Measurements from ENCODE around the gene LRP5. TPM values are rescaled to one million over a fixed set of nuclear protein-coding genes. Genes with fewer than 3 reads are reported as not detected.
"Not testable (repeated sequence)": the region's sequence is repeated elsewhere in the genome, so short reads cannot be mapped to it uniquely, and the experiment has no call there.

The LRP5 gene
- total and polyA plus RNA-seq, 2 donors, result 30.8 to 54.8 TPM

DNA sequence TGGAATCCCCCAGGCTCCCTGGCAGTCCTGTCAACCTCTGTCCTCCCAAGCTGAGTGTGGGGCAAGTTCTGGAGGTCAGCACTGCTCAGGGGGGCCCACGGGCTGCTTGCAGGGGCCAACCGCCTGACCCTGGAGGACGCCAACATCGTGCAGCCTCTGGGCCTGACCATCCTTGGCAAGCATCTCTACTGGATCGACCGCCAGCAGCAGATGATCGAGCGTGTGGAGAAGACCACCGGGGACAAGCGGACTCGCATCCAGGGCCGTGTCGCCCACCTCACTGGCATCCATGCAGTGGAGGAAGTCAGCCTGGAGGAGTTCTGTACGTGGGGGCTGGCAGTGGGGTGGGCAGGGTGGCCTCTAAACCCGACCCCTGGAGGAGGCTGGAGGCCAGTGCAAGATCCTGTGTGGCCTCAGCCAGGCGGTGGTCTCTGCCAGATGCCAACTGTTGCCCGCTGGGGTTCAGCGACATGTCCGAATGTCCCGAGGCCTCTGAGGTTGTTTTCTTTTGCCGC lies 113.5 kb downstream of the LRP5 start:
- Histone ChIP-seq H3K36me3 (ENCODE audit: insufficient read depth) (peaks cover 3% of the 10 kb centered on the region), H3K4me3 (ENCODE audit: low read depth, low read length) (no peak overlapping the region), H3K4me1 (ENCODE audit: insufficient read depth) (no peaks in the 10 kb centered on the region), H3K27ac (ENCODE audit: low read depth) (no peak overlapping the region)
- no peak for DNase-seq (ENCODE audit: extremely low spot score)
- WGBS, result 94% methylated on average over 21 of the region's 21 CpGs

- Histone ChIP-seq H3K4me1 (ENCODE audit: insufficient read depth) (no peaks in the 10 kb centered on the region), H3K4me3 (ENCODE audit: low read depth, low read length) (no peak overlapping the region), H3K36me3 (ENCODE audit: insufficient read depth) (peaks cover 3% of the 10 kb centered on the region), H3K27ac (ENCODE audit: low read depth) (no peak overlapping the region)
- over 99% methylated on average over 3 of the region's 3 CpGs for WGBS
- DNase-seq (ENCODE audit: extremely low spot score), result no peak
These were observed 117.3 kb downstream of the LRP5 start for GRCh38 chr11:68429661-68430060.

- over 99% methylated on average over 5 of the region's 5 CpGs for WGBS
- no peak for DNase-seq (ENCODE audit: extremely low spot score)
- Histone ChIP-seq H3K4me3 (ENCODE audit: low read depth, low read length) (no peak overlapping the region), H3K4me1 (ENCODE audit: insufficient read depth) (no peaks in the 10 kb centered on the region), H3K27ac (ENCODE audit: low read depth) (no peak overlapping the region), H3K36me3 (ENCODE audit: insufficient read depth) (peaks cover 3% of the 10 kb centered on the region)
These were observed 118.0 kb downstream of the LRP5 start for GRCh38 chr11:68430384-68430783.

DNA sequence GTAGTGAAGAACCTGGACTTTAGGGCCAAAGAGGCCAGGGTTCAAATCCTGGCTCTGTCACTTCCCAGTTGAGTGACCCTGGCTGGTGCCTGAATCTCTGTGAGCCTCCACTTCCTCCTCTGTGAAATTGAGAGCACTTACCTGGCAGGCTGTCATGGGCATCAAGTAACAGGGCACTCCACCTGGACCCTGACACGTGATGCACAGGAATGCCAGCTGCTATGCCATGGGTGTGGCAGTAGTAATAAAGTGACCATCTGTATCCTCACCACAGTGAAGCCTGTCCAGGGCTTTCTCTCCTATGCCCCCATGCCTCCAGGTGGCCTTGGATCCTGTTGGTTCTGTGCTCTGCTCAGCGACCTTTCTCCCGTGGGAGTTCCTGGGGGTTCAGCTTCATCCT lies 118.4 kb downstream of the LRP5 start:
- Histone ChIP-seq H3K4me3 (ENCODE audit: low read depth, low read length) (no peak overlapping the region), H3K36me3 (ENCODE audit: insufficient read depth) (peaks cover 3% of the 10 kb centered on the region), H3K27ac (ENCODE audit: low read depth) (no peak overlapping the region), H3K4me1 (ENCODE audit: insufficient read depth) (no peaks in the 10 kb centered on the region)
- WGBS, result 88% methylated on average over 3 of the region's 3 CpGs
- no peak for DNase-seq (ENCODE audit: extremely low spot score)

- no peak overlapping the region for H3K4me3 ChIP-seq (ENCODE audit: low read depth, low read length)
These were observed 119.7 kb downstream of the LRP5 start for GRCh38 chr11:68431984-68432645.

DNA sequence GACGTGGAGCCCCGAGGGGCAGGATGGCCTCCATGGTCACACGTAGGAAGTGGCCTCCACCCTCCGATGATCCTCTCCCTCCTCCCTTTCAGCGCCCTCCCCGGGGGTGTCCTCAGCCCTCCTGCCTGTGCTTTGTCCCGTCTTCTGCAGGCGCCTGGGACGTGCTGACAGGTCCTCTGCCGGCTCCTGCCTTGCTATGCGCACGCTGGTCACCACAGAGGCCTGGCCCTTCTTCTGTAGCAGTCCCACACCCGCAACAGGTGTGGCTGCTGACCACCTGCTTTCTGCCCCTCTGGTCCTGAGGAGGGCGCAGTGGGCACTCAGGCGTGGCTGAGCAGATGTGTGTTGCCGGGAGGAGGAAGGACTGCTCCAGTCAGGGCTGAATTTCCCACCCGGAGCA lies 120.5 kb downstream of the LRP5 start:
- H3K4me3 ChIP-seq (ENCODE audit: low read depth, low read length), result no peak overlapping the region
- H3K4me1 ChIP-seq (ENCODE audit: insufficient read depth), result no peaks in the 10 kb centered on the region
- 86% methylated on average over 17 of the region's 17 CpGs for WGBS
- no peak for DNase-seq (ENCODE audit: extremely low spot score)
- no peak overlapping the region for H3K27ac ChIP-seq (ENCODE audit: low read depth)
- peaks cover 3% of the 10 kb centered on the region for H3K36me3 ChIP-seq (ENCODE audit: insufficient read depth)

More at GRCh38 chr11:68431984-68432645, 119.7 kb downstream of the LRP5 start:
- Histone ChIP-seq H3K27ac (ENCODE audit: low read depth) (no peak overlapping the region), H3K4me1 (ENCODE audit: insufficient read depth) (no peaks in the 10 kb centered on the region), H3K36me3 (ENCODE audit: insufficient read depth) (peaks cover 3% of the 10 kb centered on the region)
- 85% methylated on average over 24 of the region's 24 CpGs for WGBS
- DNase-seq (ENCODE audit: extremely low spot score), result no peak

GRCh38 chr11:68433541-68433940 lies 121.2 kb downstream of the LRP5 start:
- no peak for DNase-seq (ENCODE audit: extremely low spot score)
- Histone ChIP-seq H3K36me3 (ENCODE audit: insufficient read depth) (peaks cover 3% of the 10 kb centered on the region), H3K27ac (ENCODE audit: low read depth) (no peak overlapping the region), H3K4me1 (ENCODE audit: insufficient read depth) (no peaks in the 10 kb centered on the region), H3K4me3 (ENCODE audit: low read depth, low read length) (no peak overlapping the region)
- 90% methylated on average over 31 of the region's 31 CpGs for WGBS

GRCh38 chr11:68434159-68434558 lies 121.8 kb downstream of the LRP5 start:
- not testable (repeated sequence) for H3K4me3 ChIP-seq (ENCODE audit: low read depth, low read length); H3K27ac ChIP-seq (ENCODE audit: low read depth); H3K4me1 ChIP-seq (ENCODE audit: insufficient read depth); DNase-seq (ENCODE audit: extremely low spot score); H3K36me3 ChIP-seq (ENCODE audit: insufficient read depth)
- 96% methylated on average over 5 of the region's 5 CpGs for WGBS

DNA sequence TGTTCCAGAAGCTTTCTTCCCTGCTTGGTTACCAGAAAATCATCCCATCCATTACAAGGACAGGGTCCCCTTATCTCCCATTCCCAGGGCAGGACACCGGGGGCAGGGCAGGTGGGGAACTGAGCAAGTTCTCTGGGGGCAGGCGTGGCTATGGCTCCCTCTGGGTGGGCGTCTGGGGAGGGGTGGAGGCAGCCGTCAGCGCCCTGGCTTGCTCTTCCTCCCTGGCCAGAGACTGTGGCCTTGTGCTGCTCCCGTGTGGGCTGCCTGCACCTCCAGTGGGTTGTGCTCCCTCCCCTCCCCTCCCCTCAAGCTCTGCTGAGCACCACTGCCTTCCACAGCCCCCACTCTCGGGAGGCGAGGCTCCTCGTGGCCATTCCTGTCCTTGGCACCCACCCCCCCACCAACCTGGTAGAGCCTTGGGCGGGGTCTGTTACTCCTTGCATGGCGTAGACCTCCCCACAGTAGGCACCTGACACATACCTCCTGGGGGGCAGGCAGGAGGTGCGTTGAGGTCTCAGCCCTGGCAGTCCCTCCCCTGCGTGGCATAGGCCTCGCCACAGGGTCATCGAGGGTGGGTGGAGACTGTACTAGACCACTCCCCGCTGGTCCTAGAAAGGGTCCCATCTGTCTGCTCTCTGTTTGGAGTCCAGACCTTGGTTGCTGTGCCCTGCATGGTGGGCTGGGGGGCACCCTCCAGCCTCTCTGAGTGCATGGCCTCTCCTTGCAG lies 123.9 kb downstream of the LRP5 start:
- DNase-seq (ENCODE audit: extremely low spot score), result no peak
- no peaks in the 10 kb centered on the region for H3K4me1 ChIP-seq (ENCODE audit: insufficient read depth)
- WGBS, result 89% methylated on average over 16 of the region's 16 CpGs
- no peak overlapping the region for H3K4me3 ChIP-seq (ENCODE audit: low read depth, low read length)
- no peak overlapping the region for H3K27ac ChIP-seq (ENCODE audit: low read depth)
- no peaks in the 10 kb centered on the region for H3K36me3 ChIP-seq (ENCODE audit: insufficient read depth)

GRCh38 chr11:68436985-68437926 lies 124.9 kb downstream of the LRP5 start:
- Histone ChIP-seq H3K36me3 (ENCODE audit: insufficient read depth) (no peaks in the 10 kb centered on the region), H3K4me3 (ENCODE audit: low read depth, low read length) (no peak overlapping the region), H3K4me1 (ENCODE audit: insufficient read depth) (no peaks in the 10 kb centered on the region), H3K27ac (ENCODE audit: low read depth) (no peak overlapping the region)
- 79% methylated on average over 34 of the region's 34 CpGs for WGBS
- no peak for DNase-seq (ENCODE audit: extremely low spot score)

DNA sequence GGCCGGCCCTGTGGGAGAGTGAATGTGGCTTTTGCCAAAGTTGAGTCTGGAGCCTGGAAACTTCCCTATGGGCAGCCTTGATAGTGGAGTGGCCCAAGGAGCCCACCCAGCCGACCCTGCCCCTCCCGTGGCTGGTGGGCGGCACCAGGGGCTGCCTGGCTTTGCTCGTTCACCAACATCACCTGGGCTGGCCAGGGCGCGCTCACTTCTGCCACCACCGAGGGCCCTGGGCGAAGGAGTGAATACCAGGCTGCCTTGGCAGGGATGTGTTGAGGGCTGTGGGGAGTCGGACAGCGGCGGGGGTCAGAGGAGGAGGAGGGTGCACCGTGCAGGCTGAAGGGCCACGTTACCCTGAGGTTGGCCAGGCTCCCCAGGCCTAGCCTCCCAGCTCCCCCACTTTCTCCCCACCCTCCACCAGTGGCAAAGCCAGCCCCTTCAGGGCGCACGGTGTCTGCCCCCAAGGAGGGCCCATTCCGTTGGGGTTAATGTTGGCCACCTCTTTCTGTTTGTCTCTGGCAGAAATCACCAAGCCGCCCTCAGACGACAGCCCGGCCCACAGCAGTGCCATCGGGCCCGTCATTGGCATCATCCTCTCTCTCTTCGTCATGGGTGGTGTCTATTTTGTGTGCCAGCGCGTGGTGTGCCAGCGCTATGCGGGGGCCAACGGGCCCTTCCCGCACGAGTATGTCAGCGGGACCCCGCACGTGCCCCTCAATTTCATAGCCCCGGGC lies 125.7 kb downstream of the LRP5 start:
- H3K4me3 ChIP-seq (ENCODE audit: low read depth, low read length), result no peak overlapping the region
- no peaks in the 10 kb centered on the region for H3K4me1 ChIP-seq (ENCODE audit: insufficient read depth)
- no peaks in the 10 kb centered on the region for H3K36me3 ChIP-seq (ENCODE audit: insufficient read depth)
- H3K27ac ChIP-seq (ENCODE audit: low read depth), result no peak overlapping the region
- 94% methylated on average over 34 of the region's 34 CpGs for WGBS
- DNase-seq (ENCODE audit: extremely low spot score), result no peak

DNA sequence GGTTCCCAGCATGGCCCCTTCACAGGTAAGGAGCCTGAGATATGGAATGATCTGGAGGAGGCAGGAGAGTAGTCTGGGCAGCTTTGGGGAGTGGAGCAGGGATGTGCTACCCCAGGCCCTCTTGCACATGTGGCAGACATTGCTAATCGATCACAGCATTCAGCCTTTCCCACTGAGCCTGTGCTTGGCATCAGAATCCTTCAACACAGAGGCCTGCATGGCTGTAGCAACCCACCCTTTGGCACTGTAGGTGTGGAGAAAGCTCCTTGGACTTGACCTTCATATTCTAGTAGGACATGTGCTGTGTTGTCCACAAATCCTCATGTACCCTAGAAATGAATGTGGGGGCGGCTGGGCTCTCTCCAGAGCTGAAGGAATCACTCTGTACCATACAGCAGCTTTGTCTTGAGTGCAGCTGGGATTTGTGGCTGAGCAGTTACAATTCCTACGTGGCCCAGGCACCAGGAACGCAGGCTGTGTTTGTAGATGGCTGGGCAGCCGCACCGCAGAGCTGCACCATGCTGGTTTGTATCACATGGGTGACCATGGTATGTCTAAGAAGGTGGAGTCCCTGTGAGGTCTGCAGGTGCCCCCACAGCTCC lies 126.4 kb downstream of the LRP5 start:
- 96% methylated on average over 6 of the region's 6 CpGs for WGBS
- no peak for DNase-seq (ENCODE audit: extremely low spot score)
- Histone ChIP-seq H3K4me1 (ENCODE audit: insufficient read depth) (no peaks in the 10 kb centered on the region), H3K36me3 (ENCODE audit: insufficient read depth) (no peaks in the 10 kb centered on the region), H3K27ac (ENCODE audit: low read depth) (no peak overlapping the region), H3K4me3 (ENCODE audit: low read depth, low read length) (no peak overlapping the region)
